Hepatocyte (in vitro differentiated cells): Measurements from ENCODE around the gene HIP1. TPM values are rescaled to one million over a fixed set of nuclear protein-coding genes. Genes with fewer than 3 reads are reported as not detected.

Experiments used
- DNase-seq: peaks from one replicate; pipeline ENCODE4 v3.0.0-alpha.2; 2016; ENCODE audit warnings: low spot score
- H2AFZ ChIP-seq: fragments of 200-600 bp; sonication (generic); 2 replicates; pipeline ENCODE4 v1.6.0; 2016; ENCODE audit warnings: antibody characterized with exemption, mild to moderate bottlenecking
- H3K27ac ChIP-seq: fragments of 200-600 bp; sonication (generic); 2 replicates; pipeline ENCODE4 v1.5.1; 2016; ENCODE audit warnings: mild to moderate bottlenecking
- H3K27me3 ChIP-seq: fragments of 200-600 bp; sonication (generic); 2 replicates; pipeline ENCODE4 v1.6.1; 2016
- H3K36me3 ChIP-seq: fragments of 200-600 bp; sonication (generic); replicated peaks from 2 replicates; pipeline ENCODE4 v1.5.1; 2016; ENCODE audit warnings: low read depth; ENCODE audit not compliant: insufficient read depth
- H3K4me1 ChIP-seq: fragments of 200-600 bp; sonication (generic); 2 replicates; pipeline ENCODE4 v1.5.1; 2016; ENCODE audit warnings: mild to moderate bottlenecking, moderate library complexity; ENCODE audit not compliant: insufficient read depth
- H3K4me2 ChIP-seq: fragments of 200-600 bp; sonication (generic); 2 replicates; pipeline ENCODE4 v1.6.0; 2016
- H3K4me3 ChIP-seq: fragments of 200-600 bp; sonication (generic); 2 replicates; pipeline ENCODE4 v1.5.1; 2016; ENCODE audit warnings: mild to moderate bottlenecking
- H3K79me2 ChIP-seq: fragments of 200-600 bp; sonication (generic); 2 replicates; pipeline ENCODE4 v1.6.0; 2017; ENCODE audit warnings: mild to moderate bottlenecking
- H3K9me2 ChIP-seq: fragments of 200-600 bp; sonication (generic); replicated peaks from 2 replicates; pipeline ENCODE4 v1.6.0; 2017; ENCODE audit warnings: mild to moderate bottlenecking; ENCODE audit not compliant: insufficient read depth
- H3K9me3 ChIP-seq: fragments of 200-600 bp; sonication (generic); 2 replicates; pipeline ENCODE4 v1.5.1; 2016; ENCODE audit warnings: low read depth, mild to moderate bottlenecking
- H4K20me1 ChIP-seq: fragments of 200-600 bp; sonication (generic); 2 replicates; pipeline ENCODE4 v1.6.0; 2016; ENCODE audit warnings: mild to moderate bottlenecking; ENCODE audit not compliant: insufficient read depth, poor library complexity, severe bottlenecking
- CTCF ChIP-seq: fragments of 200-600 bp; sonication (generic); IDR thresholded peaks from 2 replicates; pipeline ENCODE4 v1.5.1; 2016; ENCODE audit warnings: antibody characterized with exemption, mild to moderate bottlenecking; ENCODE audit not compliant: poor library complexity
- EZH2 ChIP-seq: fragments of 200-600 bp; sonication (generic); IDR thresholded peaks from 2 replicates; pipeline ENCODE4 v1.6.1; 2016; ENCODE audit warnings: antibody characterized with exemption, mild to moderate bottlenecking, borderline replicate concordance
- EZH2phosphoT487 ChIP-seq: fragments of 200-600 bp; sonication (generic); IDR thresholded peaks from one replicate; pipeline ENCODE4 v1.6.1; 2018; ENCODE audit warnings: antibody characterized with exemption, mild to moderate bottlenecking, low read depth, moderate library complexity; ENCODE audit not compliant: unreplicated experiment, severe bottlenecking
- whole genome bisulfite sequencing: methylation state at CpG from one replicate; pipeline ENCODE4 v1.1.6; 2016; ENCODE audit warnings: low lambda C conversion rate; ENCODE audit errors: missing lambda C conversion rate; 5-methylcytosine and 5-hydroxymethylcytosine counted together
- polyA plus RNA-seq: library from polyadenylated mRNA; unstranded; fragments of >200 nt; fragmentation: Nextera tagmentation; extraction: Ambion mirVana; gene quantifications from 2 replicates; pipeline ENCODE4 v1.2.1, GENCODE V29; 2016
- total RNA-seq: library from RNA; depleted of rRNA; stranded (reverse); fragments of >200 nt; gene quantifications from 2 replicates; pipeline ENCODE4 v1.2.3, GENCODE V29; 2014

HIP1 gene
- total and polyA plus RNA-seq, 2 experiments from 2014 or later, result 8.3 to 14.5 TPM

- H3K4me1 ChIP-seq, result no peaks in the 10 kb centered on the region
- no peaks in the 10 kb centered on the region for H3K36me3 ChIP-seq
- no peak overlapping the region for H3K4me2 ChIP-seq
- no peak overlapping the region for H3K4me3 ChIP-seq
- no peaks in the 10 kb centered on the region for H4K20me1 ChIP-seq
- TF ChIP-seq CTCF, result no peak
- TF ChIP-seq EZH2, result no peak
- TF ChIP-seq EZH2phosphoT487, result no peak
- no peak for DNase-seq
- H3K27me3 ChIP-seq, result no peaks in the 10 kb centered on the region
- WGBS, result 71% methylated on average over 4 of the region's 4 CpGs
- no peaks in the 10 kb centered on the region for H3K9me3 ChIP-seq
- no peaks in the 10 kb centered on the region for H3K9me2 ChIP-seq
- H3K27ac ChIP-seq, result no peak overlapping the region
- no peak overlapping the region for H2AFZ ChIP-seq
- H3K79me2 ChIP-seq, result no peaks in the 10 kb centered on the region
Observed at GRCh38 chr7:75669579-75669978, 69.2 kb downstream of the HIP1 start.

- WGBS, result 53% methylated on average over 4 of the region's 4 CpGs
- no peaks in the 10 kb centered on the region for H3K79me2 ChIP-seq
- no peaks in the 10 kb centered on the region for H3K9me3 ChIP-seq
- no peaks in the 10 kb centered on the region for H3K4me1 ChIP-seq
- no peak overlapping the region for H3K27ac ChIP-seq
- H4K20me1 ChIP-seq, result no peaks in the 10 kb centered on the region
- TF ChIP-seq CTCF, result no peak
- TF ChIP-seq EZH2, result no peak
- no peak for TF ChIP-seq EZH2phosphoT487
- no peak for DNase-seq
- no peak overlapping the region for H2AFZ ChIP-seq
- no peaks in the 10 kb centered on the region for H3K9me2 ChIP-seq
- H3K4me3 ChIP-seq, result no peak overlapping the region
- no peaks in the 10 kb centered on the region for H3K36me3 ChIP-seq
- no peaks in the 10 kb centered on the region for H3K27me3 ChIP-seq
- H3K4me2 ChIP-seq, result no peak overlapping the region
Observed at GRCh38 chr7:75667938-75668337, 70.8 kb downstream of the HIP1 start.

- Histone ChIP-seq H3K4me1 (no peaks in the 10 kb centered on the region), H3K36me3 (no peaks in the 10 kb centered on the region), H3K4me3 (no peak overlapping the region), H3K4me2 (no peak overlapping the region), H3K27ac (no peak overlapping the region), H3K9me3 (no peaks in the 10 kb centered on the region), H4K20me1 (no peaks in the 10 kb centered on the region), H3K27me3 (no peaks in the 10 kb centered on the region), H3K79me2 (no peaks in the 10 kb centered on the region), H3K9me2 (no peaks in the 10 kb centered on the region), H2AFZ (no peak overlapping the region)
- TF ChIP-seq EZH2phosphoT487 (no peak), EZH2 (no peak)
- 86% methylated on average over 8 of the region's 8 CpGs for WGBS
- no peak for DNase-seq
Observed at GRCh38 chr7:75663302-75663907, 75.3 kb downstream of the HIP1 start.

- Histone ChIP-seq H3K9me2 (no peaks in the 10 kb centered on the region), H3K27ac (no peak overlapping the region), H2AFZ (no peak overlapping the region), H4K20me1 (no peaks in the 10 kb centered on the region), H3K79me2 (no peaks in the 10 kb centered on the region), H3K4me2 (no peak overlapping the region), H3K36me3 (no peaks in the 10 kb centered on the region), H3K4me3 (no peak overlapping the region), H3K4me1 (no peaks in the 10 kb centered on the region), H3K9me3 (no peaks in the 10 kb centered on the region), H3K27me3 (no peaks in the 10 kb centered on the region)
- DNase-seq, result no peak
- TF ChIP-seq EZH2phosphoT487 (no peak), EZH2 (no peak), CTCF (no peak)
- WGBS, result 83% methylated on average over 12 of the region's 12 CpGs
Observed at GRCh38 chr7:75662579-75663301, 76.0 kb downstream of the HIP1 start.
